OCI-LY3 (cell line): ENCODE data around the gene SWSAP1.

Source experiments
- H2AFZ ChIP-seq: fragments of 200-600, 300-600 bp; shearing (Covaris generic); 2 replicates; pipeline ENCODE4 v1.6.0; 2014; ENCODE audit warnings: antibody characterized with exemption, low read depth, low read length
- H3K27ac ChIP-seq: fragments of 200-600, 300-600 bp; sonication (generic); 2 replicates; pipeline ENCODE4 v1.5.1; 2014; ENCODE audit warnings: mild to moderate bottlenecking, low read length, moderate library complexity, mixed read lengths
- H3K27me3 ChIP-seq: fragments of 200-600, 300-600 bp; sonication (generic); 2 replicates; pipeline ENCODE4 v1.6.1; 2014; ENCODE audit warnings: low read depth, low read length, mixed read lengths
- H3K36me3 ChIP-seq: fragments of 200-600, 300-600 bp; sonication (generic); replicated peaks from 2 replicates; pipeline ENCODE3; 2014; ENCODE audit warnings: low read depth, low read length, mixed read lengths
- H3K4me1 ChIP-seq: fragments of 300-600, 200-600 bp; sonication (generic); 2 replicates; pipeline ENCODE4 v1.6.1; 2014; ENCODE audit warnings: low read length, mixed read lengths
- H3K4me2 ChIP-seq: fragments of 200-600, 300-600 bp; sonication (generic); 2 replicates; pipeline ENCODE4 v1.6.1; 2014; ENCODE audit warnings: low read length, mixed read lengths
- H3K4me3 ChIP-seq: fragments of 300-600, 200-600 bp; sonication (generic); 2 replicates; pipeline ENCODE4 v1.5.1; 2014; ENCODE audit warnings: antibody characterized with exemption, mild to moderate bottlenecking, low read length, moderate library complexity
- H3K79me2 ChIP-seq: fragments of 300-600, 200-600 bp; shearing (Covaris generic); 2 replicates; pipeline ENCODE4 v1.6.1; 2014; ENCODE audit warnings: mild to moderate bottlenecking, low read length, mixed read lengths
- H3K9ac ChIP-seq: fragments of 300-600, 200-600 bp; shearing (Covaris generic); 2 replicates; pipeline ENCODE4 v1.6.0; 2014; ENCODE audit warnings: mild to moderate bottlenecking, low read length, moderate library complexity
- H3K9me3 ChIP-seq: fragments of 200-600, 300-600 bp; shearing (Covaris generic); 2 replicates; pipeline ENCODE4 v1.6.1; 2014; ENCODE audit warnings: low read length, mixed read lengths; ENCODE audit not compliant: insufficient read depth
- H4K20me1 ChIP-seq: fragments of 200-600, 300-600 bp; sonication (generic); 2 replicates; pipeline ENCODE4 v1.6.1; 2016; ENCODE audit warnings: low read length, mixed read lengths; ENCODE audit not compliant: insufficient read depth
- EZH2phosphoT487 ChIP-seq: fragments of 200-600 bp; shearing (Covaris generic); IDR thresholded peaks from 2 replicates; pipeline ENCODE4 v1.6.1; 2018; ENCODE audit warnings: antibody characterized with exemption, mixed run types, low read depth
- TF ChIP-seq, protein P1 (sequence below): fragments of 200-600, 300-600 bp; sonication (generic); IDR thresholded peaks from 2 replicates; pipeline ENCODE4 v1.5.1; 2014; ENCODE audit warnings: antibody characterized with exemption, low read length, low read depth

Gene SWSAP1

DNA sequence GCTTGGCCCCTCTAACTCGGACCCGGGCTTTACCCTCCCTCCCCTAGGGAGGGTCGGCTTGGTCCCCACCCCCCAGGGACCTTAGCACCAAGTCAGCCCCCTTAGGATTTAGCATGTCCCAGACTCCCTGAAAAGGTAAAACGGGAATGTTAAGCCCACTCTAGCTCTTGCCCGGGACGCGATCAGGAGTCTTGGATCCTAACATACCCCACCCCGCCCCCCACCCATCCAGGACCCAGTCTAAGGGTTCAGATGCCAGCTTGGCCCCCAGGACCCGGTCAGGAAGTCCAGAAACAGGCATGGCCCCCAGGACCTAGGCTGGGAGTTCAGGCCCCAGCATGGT is 9.2 kb downstream of the SWSAP1 start:
- Histone ChIP-seq H3K4me2 (peak overlapping the region; percentile 75), H3K4me3 (peak overlapping the region; percentile 72)
- TF ChIP-seq, protein P1, sequence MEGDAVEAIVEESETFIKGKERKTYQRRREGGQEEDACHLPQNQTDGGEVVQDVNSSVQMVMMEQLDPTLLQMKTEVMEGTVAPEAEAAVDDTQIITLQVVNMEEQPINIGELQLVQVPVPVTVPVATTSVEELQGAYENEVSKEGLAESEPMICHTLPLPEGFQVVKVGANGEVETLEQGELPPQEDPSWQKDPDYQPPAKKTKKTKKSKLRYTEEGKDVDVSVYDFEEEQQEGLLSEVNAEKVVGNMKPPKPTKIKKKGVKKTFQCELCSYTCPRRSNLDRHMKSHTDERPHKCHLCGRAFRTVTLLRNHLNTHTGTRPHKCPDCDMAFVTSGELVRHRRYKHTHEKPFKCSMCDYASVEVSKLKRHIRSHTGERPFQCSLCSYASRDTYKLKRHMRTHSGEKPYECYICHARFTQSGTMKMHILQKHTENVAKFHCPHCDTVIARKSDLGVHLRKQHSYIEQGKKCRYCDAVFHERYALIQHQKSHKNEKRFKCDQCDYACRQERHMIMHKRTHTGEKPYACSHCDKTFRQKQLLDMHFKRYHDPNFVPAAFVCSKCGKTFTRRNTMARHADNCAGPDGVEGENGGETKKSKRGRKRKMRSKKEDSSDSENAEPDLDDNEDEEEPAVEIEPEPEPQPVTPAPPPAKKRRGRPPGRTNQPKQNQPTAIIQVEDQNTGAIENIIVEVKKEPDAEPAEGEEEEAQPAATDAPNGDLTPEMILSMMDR = no peak
- TF ChIP-seq EZH2phosphoT487 = no peak

DNA sequence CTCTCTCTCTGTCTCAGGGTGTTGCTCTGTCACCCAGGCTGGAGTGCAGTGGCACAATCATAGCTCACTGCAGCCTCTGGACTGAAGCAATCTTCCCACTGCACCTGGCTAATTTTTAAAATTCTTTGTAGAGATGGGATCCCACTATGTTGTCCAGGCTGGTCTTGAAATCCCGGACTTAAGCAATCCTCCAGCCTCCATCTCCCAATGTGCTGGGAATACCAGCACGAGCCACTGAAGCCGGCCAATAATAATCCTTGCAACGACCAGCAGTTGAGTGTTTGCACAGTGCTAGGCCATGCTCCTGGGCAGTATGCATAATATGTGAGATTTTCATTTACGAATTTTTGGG is 10.3 kb downstream of the SWSAP1 start:
- Histone ChIP-seq H3K27ac (no peak overlapping the region), H2AFZ (no peak overlapping the region), H3K9me3 (no peaks in the 10 kb centered on the region), H3K79me2 (peaks cover 5% of the 10 kb centered on the region; the same call in 1 of the 2 replicates), H3K4me1 (peaks cover 11% of the 10 kb centered on the region), H3K4me3 (no peak overlapping the region), H4K20me1 (no peaks in the 10 kb centered on the region), H3K27me3 (no peaks in the 10 kb centered on the region), H3K36me3 (no peaks in the 10 kb centered on the region), H3K9ac (no peak overlapping the region), H3K4me2 (no peak overlapping the region)
- no peak for TF ChIP-seq EZH2phosphoT487
- TF ChIP-seq, protein P1 = no peak

More for the DNA sequence above, 9.2 kb downstream of the SWSAP1 start:
- Histone ChIP-seq H3K4me1 (peaks cover 11% of the 10 kb centered on the region), H3K27me3 (no peaks in the 10 kb centered on the region), H2AFZ (0 out of 2 replicates have a peak overlapping the region, but pooled peaks have one; percentile 26), H3K27ac (no peak overlapping the region), H3K9ac (peak overlapping the region; percentile 28; the same call in 1 of the 2 replicates), H4K20me1 (no peaks in the 10 kb centered on the region), H3K79me2 (peaks cover 5% of the 10 kb centered on the region; the same call in 1 of the 2 replicates), H3K9me3 (no peaks in the 10 kb centered on the region), H3K36me3 (no peaks in the 10 kb centered on the region)

DNA sequence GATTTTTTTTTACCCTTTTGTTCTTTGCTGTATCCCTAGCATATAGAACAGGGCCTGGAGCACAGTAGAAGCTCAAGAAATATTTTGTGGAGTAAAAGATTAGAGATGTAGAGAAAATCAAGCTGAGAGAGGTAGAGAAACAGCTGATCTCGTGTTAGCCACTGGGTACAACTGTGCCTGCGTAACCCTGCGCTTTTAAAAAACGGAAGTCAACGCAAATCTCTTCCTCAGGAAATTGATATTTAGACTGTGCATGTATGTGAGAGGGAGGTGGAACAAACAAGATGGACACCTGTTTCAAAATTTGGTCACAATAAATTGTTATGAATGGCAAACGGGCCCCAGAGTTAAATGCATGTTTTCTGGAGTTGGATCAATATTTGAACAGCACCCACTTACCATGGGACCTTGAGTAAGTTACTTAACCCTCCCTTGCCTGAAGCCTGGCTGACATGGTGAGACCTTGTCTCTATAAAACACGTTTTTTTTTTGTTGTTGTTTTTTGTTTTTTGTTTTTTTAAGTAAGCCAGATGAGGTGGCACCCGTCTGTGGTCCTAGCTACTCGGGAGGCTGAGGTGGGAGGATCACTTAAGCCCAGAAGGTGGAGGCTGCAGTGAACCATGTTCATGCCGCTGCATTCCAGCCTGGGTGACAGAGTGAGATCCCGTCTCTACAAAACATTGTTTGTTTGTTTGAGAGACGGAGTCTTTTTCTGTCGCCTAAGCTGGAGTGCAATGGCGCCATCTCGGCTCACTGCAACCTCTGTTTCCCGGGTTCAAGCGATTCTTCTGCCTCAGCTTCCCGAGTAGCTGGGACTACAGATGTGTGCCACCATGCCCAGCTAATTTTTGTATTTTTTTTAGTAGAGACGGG is 12.9 kb downstream of the SWSAP1 start:
- H3K36me3 ChIP-seq = no peaks in the 10 kb centered on the region
- no peaks in the 10 kb centered on the region; the same call in 1 of the 2 replicates for H3K27me3 ChIP-seq
- H3K9me3 ChIP-seq = no peaks in the 10 kb centered on the region
- peak overlapping the region; percentile 71 for H2AFZ ChIP-seq
- no peaks in the 10 kb centered on the region for H3K79me2 ChIP-seq
- H3K4me2 ChIP-seq = no peak overlapping the region
- H3K4me3 ChIP-seq = no peak overlapping the region
- H3K9ac ChIP-seq = no peak overlapping the region
- H3K4me1 ChIP-seq = no peaks in the 10 kb centered on the region
- no peaks in the 10 kb centered on the region for H4K20me1 ChIP-seq
- H3K27ac ChIP-seq = no peak overlapping the region
- TF ChIP-seq EZH2phosphoT487 = no peak
- TF ChIP-seq, protein P1 = no peak

DNA sequence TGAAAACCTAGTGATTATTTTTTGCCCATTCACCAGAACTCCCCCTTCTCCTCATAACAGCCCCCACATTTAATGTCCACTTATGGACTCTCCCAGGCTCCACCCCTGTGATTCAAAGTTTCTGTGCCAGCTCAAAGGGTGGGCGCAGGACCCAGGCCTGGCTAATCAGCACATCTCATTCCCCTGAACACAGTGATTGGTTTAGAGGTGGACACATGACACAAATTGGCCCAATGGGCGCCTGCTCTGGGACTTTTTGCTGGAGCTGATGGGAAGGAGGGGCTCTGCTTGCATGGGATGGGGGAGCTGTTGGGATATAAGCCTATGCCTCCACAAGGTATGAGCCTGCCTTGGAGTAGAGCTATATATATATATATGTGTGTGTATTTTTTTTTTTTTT is 15.9 kb downstream of the SWSAP1 start:
- Histone ChIP-seq H3K4me2 (no peak overlapping the region), H3K36me3 (no peaks in the 10 kb centered on the region), H3K27me3 (no peaks in the 10 kb centered on the region; the same call in 1 of the 2 replicates), H3K9me3 (no peaks in the 10 kb centered on the region), H2AFZ (no peak overlapping the region), H3K4me3 (no peak overlapping the region), H3K9ac (no peak overlapping the region), H4K20me1 (no peaks in the 10 kb centered on the region), H3K79me2 (no peaks in the 10 kb centered on the region), H3K27ac (no peak overlapping the region), H3K4me1 (no peaks in the 10 kb centered on the region)
- TF ChIP-seq EZH2phosphoT487 = no peak
- TF ChIP-seq, protein P1 = no peak
